H9 (cell line): ENCODE data around the gene WHRN. TPM values are rescaled to one million over a fixed set of nuclear protein-coding genes. Genes with fewer than 3 reads are reported as not detected.

ENCODE experiments used
- DNase-seq: peaks from one replicate; pipeline ENCODE4 v3.0.0-alpha.2; 2017
- H2AFZ ChIP-seq: one replicate; pipeline ENCODE4 v1.6.1; 2013; ENCODE audit warnings: mild to moderate bottlenecking, low read length, control low read depth, moderate library complexity
- H2AK5ac ChIP-seq: 2 replicates; pipeline ENCODE4 v1.6.1; 2013; ENCODE audit warnings: low read length, control low read depth, mixed read lengths; ENCODE audit not compliant: insufficient read length
- H2BK120ac ChIP-seq: one replicate; pipeline ENCODE4 v1.6.1; 2013; ENCODE audit warnings: low read depth, mild to moderate bottlenecking, low read length, control low read depth, inconsistent platforms; ENCODE audit not compliant: poor library complexity, severe bottlenecking
- H2BK12ac ChIP-seq: 2 replicates; pipeline ENCODE4 v1.6.1; 2013; ENCODE audit warnings: low read length, control low read depth, mixed read lengths, low read depth; ENCODE audit not compliant: insufficient read length
- H2BK15ac ChIP-seq: 2 replicates; pipeline ENCODE4 v1.6.1; 2013; ENCODE audit warnings: low read depth, low read length, control low read depth
- H2BK20ac ChIP-seq: one replicate; pipeline ENCODE4 v1.6.1; 2013; ENCODE audit warnings: low read depth, mild to moderate bottlenecking, low read length, control low read depth, inconsistent platforms; ENCODE audit not compliant: poor library complexity, severe bottlenecking
- H2BK5ac ChIP-seq: 2 replicates; pipeline ENCODE4 v1.6.1; 2013; ENCODE audit warnings: low read length, control low read depth, mixed read lengths; ENCODE audit not compliant: insufficient read length
- H3K14ac ChIP-seq: 2 replicates; pipeline ENCODE4 v1.6.1; 2013; ENCODE audit warnings: low read length, control low read depth; ENCODE audit not compliant: insufficient read depth
- H3K18ac ChIP-seq: 2 replicates; pipeline ENCODE4 v1.6.1; 2013; ENCODE audit warnings: low read depth, mild to moderate bottlenecking, mixed read lengths, low read length, control low read depth; ENCODE audit not compliant: insufficient read length
- H3K23ac ChIP-seq: 2 replicates; pipeline ENCODE4 v1.6.1; 2013; ENCODE audit warnings: low read length, control low read depth, mixed read lengths, low read depth; ENCODE audit not compliant: insufficient read length
- H3K23me2 ChIP-seq: 2 replicates; pipeline ENCODE4 v1.6.1; 2013; ENCODE audit warnings: low read depth, mild to moderate bottlenecking, mixed read lengths, low read length, control low read depth; ENCODE audit not compliant: insufficient read length, poor library complexity, severe bottlenecking
- H3K27ac ChIP-seq: 2 replicates; pipeline ENCODE4 v1.5.1; 2013; ENCODE audit warnings: low read length, control low read depth, mixed read lengths, low read depth; ENCODE audit not compliant: insufficient read length
- H3K27me3 ChIP-seq: 2 replicates; pipeline ENCODE4 v1.6.1; 2013; ENCODE audit warnings: low read length, control low read depth, inconsistent platforms; ENCODE audit not compliant: insufficient read depth
- H3K4ac ChIP-seq: 2 replicates; pipeline ENCODE4 v1.6.1; 2013; ENCODE audit warnings: low read depth, mild to moderate bottlenecking, control low read depth, inconsistent platforms, low read length, moderate library complexity
- H3K4me1 ChIP-seq: 2 replicates; pipeline ENCODE4 v1.6.1; 2013; ENCODE audit warnings: low read length, control low read depth, inconsistent platforms; ENCODE audit not compliant: insufficient read depth
- H3K4me2 ChIP-seq: 2 replicates; pipeline ENCODE4 v1.6.1; 2013; ENCODE audit warnings: low read length, control low read depth, mixed read lengths; ENCODE audit not compliant: insufficient read length, insufficient read depth
- H3K56ac ChIP-seq: 2 replicates; pipeline ENCODE4 v1.6.1; 2013; ENCODE audit warnings: low read depth, mild to moderate bottlenecking, mixed read lengths, low read length, control low read depth; ENCODE audit not compliant: insufficient read length
- H3K79me1 ChIP-seq: 2 replicates; pipeline ENCODE4 v1.6.1; 2013; ENCODE audit warnings: low read depth, mild to moderate bottlenecking, moderate library complexity, low read length, control low read depth, inconsistent platforms; ENCODE audit not compliant: insufficient read depth, poor library complexity, severe bottlenecking
- H3K79me2 ChIP-seq: 2 replicates; pipeline ENCODE4 v1.6.1; 2013; ENCODE audit warnings: low read length, control low read depth, inconsistent platforms; ENCODE audit not compliant: insufficient read depth
- H3K9ac ChIP-seq: 2 replicates; pipeline ENCODE4 v1.6.1; 2013; ENCODE audit warnings: low read length, control low read depth, mixed read lengths; ENCODE audit not compliant: insufficient read length; ENCODE audit errors: extremely low read depth
- H3K9me3 ChIP-seq: one replicate; pipeline ENCODE4 v1.6.1; 2013; ENCODE audit warnings: low read depth, low read length, inconsistent platforms; ENCODE audit not compliant: control insufficient read depth
- H3T11ph ChIP-seq: one replicate; pipeline ENCODE4 v1.6.1; 2013; ENCODE audit warnings: mild to moderate bottlenecking, low read length, control low read depth, inconsistent platforms
- H4K20me1 ChIP-seq: one replicate; pipeline ENCODE4 v1.6.1; 2013; ENCODE audit not compliant: control insufficient read depth, insufficient read length, insufficient read depth
- H4K5ac ChIP-seq: 2 replicates; pipeline ENCODE4 v1.6.1; 2013; ENCODE audit warnings: low read depth, mild to moderate bottlenecking, mixed read lengths, low read length, control low read depth; ENCODE audit not compliant: insufficient read length
- H4K8ac ChIP-seq: replicated peaks from 2 replicates; pipeline ENCODE4 v1.6.1; 2013; ENCODE audit warnings: low read length, control low read depth, mixed read lengths, low read depth; ENCODE audit not compliant: insufficient read length
- H4K91ac ChIP-seq: 2 replicates; pipeline ENCODE4 v1.6.1; 2013; ENCODE audit warnings: low read depth, mild to moderate bottlenecking, moderate library complexity, mixed read lengths, low read length, control low read depth; ENCODE audit not compliant: insufficient read length
- H3K27ac Mint-ChIP-seq, 3 experiments: 2 replicates in 2 of 3; 3 replicates in 1 of 3; pipeline ENCODE4 v1.8.0; 2020 to 2021; ENCODE audit warnings: mixed read lengths in 3 of 3, mild to moderate bottlenecking in 1 of 3, moderate library complexity in 1 of 3
- H3K27me3 Mint-ChIP-seq: 2 replicates; pipeline ENCODE4 v1.8.0; 2021; ENCODE audit warnings: low read depth, mild to moderate bottlenecking, moderate library complexity, mixed read lengths
- H3K36me3 Mint-ChIP-seq, 3 experiments: 2 replicates in 2 of 3; 3 replicates in 1 of 3; pipeline ENCODE4 v1.8.0; 2020 to 2021; ENCODE audit warnings: low read depth in 3 of 3, mixed read lengths in 3 of 3; ENCODE audit not compliant: insufficient read depth in 1 of 3
- H3K4me1 Mint-ChIP-seq, 2 experiments: 2 replicates each; pipeline ENCODE4 v1.8.0; 2020; ENCODE audit warnings: mixed read lengths in 2 of 2
- H3K4me3 Mint-ChIP-seq, 2 experiments: 2 replicates in 1 of 2; 3 replicates in 1 of 2; pipeline ENCODE4 v1.8.0; 2020 to 2021; ENCODE audit warnings: mild to moderate bottlenecking in 2 of 2, mixed read lengths in 2 of 2, moderate library complexity in 1 of 2
- H3K9me3 Mint-ChIP-seq, 2 experiments: 2 replicates in 1 of 2; 3 replicates in 1 of 2; pipeline ENCODE4 v1.8.0; 2020; ENCODE audit warnings: mild to moderate bottlenecking in 2 of 2, mixed read lengths in 2 of 2, moderate library complexity in 1 of 2
- CTCF ChIP-seq: fragments of 200-600 bp; sonication (generic); conservative IDR thresholded peaks from 3 replicates; pipeline ENCODE4 v1.8.0; 2021; ENCODE audit warnings: antibody characterized with exemption, mild to moderate bottlenecking
- WGBS: extraction: QIAGEN DNeasy Blood & Tissue Kit; methylation state at CpG from one replicate; pipeline ENCODE4 v1.1.7; 2013; ENCODE audit warnings: missing lambda C conversion rate, low lambda C conversion rate, mixed read lengths; ENCODE audit not compliant: insufficient read length; ENCODE audit errors: extremely low coverage; 5-methylcytosine and 5-hydroxymethylcytosine counted together
- total RNA-seq: library from RNA; stranded (reverse); gene quantifications from 2 replicates; pipeline ENCODE4 v1.2.1, GENCODE V29; 2021

WHRN gene
- total RNA-seq, 1 experiment from 2014 or later, result 2.2 TPM

DNA sequence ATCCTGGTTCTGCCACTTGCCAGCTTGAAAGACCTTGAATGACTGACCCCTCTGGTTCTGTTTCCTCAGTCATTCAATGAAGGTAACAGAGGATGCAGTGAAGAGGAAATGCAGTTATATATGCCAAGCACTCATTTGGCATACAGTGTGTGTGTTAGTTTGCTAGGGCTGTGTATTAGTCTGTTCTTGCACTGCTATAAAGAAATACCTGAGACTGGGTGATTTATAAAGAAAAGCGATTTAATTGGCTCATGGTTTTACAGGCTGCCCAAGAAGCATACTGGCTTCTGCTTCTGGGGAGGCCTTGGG is 8.6 kb upstream of the WHRN start:
- no peak overlapping the region for H2BK20ac ChIP-seq
- H3K27ac ChIP-seq, result no peak overlapping the region
- H2BK12ac ChIP-seq, result no peak overlapping the region
- H3T11ph ChIP-seq, result no peak overlapping the region
- no peak overlapping the region for H2BK15ac ChIP-seq
- H4K5ac ChIP-seq, result no peak overlapping the region
- no peaks in the 10 kb centered on the region for H3K9me3 ChIP-seq
- H3K9me3 Mint-ChIP-seq, result no peaks in the 10 kb centered on the region
- H3K27me3 ChIP-seq, result no peaks in the 10 kb centered on the region
- no CpG with 5 or more reads among the region's 1 CpG for WGBS
- H4K8ac ChIP-seq, result no peak overlapping the region
- H3K27ac Mint-ChIP-seq, result no peak overlapping the region
- H4K20me1 ChIP-seq, result no peaks in the 10 kb centered on the region
- H3K4me2 ChIP-seq, result no peak overlapping the region
- H3K4me3 Mint-ChIP-seq, result no peak overlapping the region
- no peak overlapping the region for H3K18ac ChIP-seq
- no peaks in the 10 kb centered on the region for H3K79me1 ChIP-seq
- no peak overlapping the region for H3K56ac ChIP-seq
- H2BK5ac ChIP-seq, result no peak overlapping the region
- DNase-seq, result no peak
- no peak for TF ChIP-seq CTCF
- peaks cover 4 to 6% of the 10 kb centered on the region in 2 experiments for H3K4me1 Mint-ChIP-seq
- H2AK5ac ChIP-seq, result no peak overlapping the region
- no peaks in the 10 kb centered on the region for H3K4me1 ChIP-seq
- H2AFZ ChIP-seq, result no peak overlapping the region
- no peak overlapping the region for H2BK120ac ChIP-seq
- peaks cover 74% of the 10 kb centered on the region for H3K27me3 Mint-ChIP-seq
- H3K9ac ChIP-seq, result no peak overlapping the region
- H3K4ac ChIP-seq, result no peak overlapping the region
- H3K14ac ChIP-seq, result no peak overlapping the region
- no peak overlapping the region for H3K23ac ChIP-seq
- no peaks in the 10 kb centered on the region for H3K23me2 ChIP-seq
- H4K91ac ChIP-seq, result no peak overlapping the region
- H3K79me2 ChIP-seq, result no peaks in the 10 kb centered on the region
- no peaks in the 10 kb centered on the region; a peak in 1 of 7 replicates for H3K36me3 Mint-ChIP-seq
